Stimulated activated CD4-positive, alpha-beta T cell treated with anti-CD3 and anti-CD28 coated beads, Interleukin-4, amount 100 ng/mL, for 24 hours (primary cell): Measurements from ENCODE around the gene MYO1D.

ENCODE experiments used
- DNase-seq: peaks from one replicate; pipeline ENCODE4 v3.0.0-alpha.2; 2020

Gene MYO1D

DNA sequence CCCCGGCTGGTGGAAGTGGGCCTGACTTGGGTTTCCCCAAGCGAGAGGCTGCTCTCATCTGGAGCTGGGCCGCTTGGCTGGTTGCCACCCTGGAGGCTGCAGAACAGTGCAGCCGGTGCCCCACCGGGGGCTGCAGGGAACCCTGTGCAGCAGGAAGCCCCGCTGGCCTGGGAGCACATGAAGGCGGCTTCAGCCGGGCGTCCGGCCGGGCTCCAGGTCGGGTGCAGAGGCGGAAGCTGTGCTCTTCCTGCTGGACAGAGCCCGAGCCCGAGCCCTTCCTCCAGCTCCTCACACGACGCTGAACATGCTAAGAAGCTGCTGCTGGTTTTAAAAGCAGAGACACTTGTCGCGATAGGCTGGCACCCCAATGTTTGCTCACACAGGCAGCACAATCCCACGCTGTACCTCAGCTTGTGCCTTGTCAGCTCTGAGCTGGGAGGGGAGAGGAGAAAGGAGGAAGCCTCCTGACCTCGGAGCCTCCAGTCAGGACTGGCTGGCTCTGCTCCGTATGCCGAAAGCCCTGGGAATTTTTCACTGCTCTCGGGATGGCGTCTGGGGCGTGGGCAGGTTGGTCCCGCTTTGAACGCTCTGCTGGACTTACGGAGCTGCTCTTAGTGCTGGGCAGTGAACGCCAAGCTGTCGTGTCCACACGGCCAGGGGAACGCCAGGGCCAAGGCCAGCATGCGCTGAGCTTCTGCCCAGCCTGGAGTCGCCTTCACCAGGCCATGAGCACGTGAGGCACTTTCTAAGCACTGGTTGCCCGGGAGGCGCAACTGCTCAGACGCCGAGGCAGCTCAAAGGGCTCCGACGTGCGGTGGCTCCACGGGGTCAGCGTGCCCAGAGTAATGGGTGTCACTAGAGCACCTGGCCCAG is 381.3 kb downstream of the MYO1D start:
- no peak for DNase-seq

- no peak for DNase-seq
These were observed 382.1 kb downstream of the MYO1D start for GRCh38 chr17:32494621-32495358.

- no peak for DNase-seq
These were observed 382.9 kb downstream of the MYO1D start for GRCh38 chr17:32493976-32494513.

- DNase-seq, result no peak
These were observed 383.4 kb downstream of the MYO1D start for GRCh38 chr17:32493571-32493970.

- no peak for DNase-seq
These were observed 384.2 kb downstream of the MYO1D start for GRCh38 chr17:32492648-32493289.

DNA sequence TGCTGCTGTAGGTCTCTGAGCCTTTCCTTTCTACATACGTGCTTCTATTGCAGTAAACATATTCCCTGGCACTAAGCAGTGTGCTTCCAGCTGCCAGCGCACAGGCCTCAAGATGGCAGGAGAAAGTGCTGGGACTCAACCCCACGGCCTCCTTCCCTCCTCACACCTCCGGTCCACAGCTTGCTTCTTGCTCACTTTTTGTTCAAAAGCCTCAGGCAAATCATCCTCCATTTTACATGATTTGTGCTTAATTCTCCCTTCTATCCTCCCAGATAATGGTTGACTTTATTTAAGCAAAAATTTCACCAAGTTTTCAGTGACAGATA is 384.7 kb downstream of the MYO1D start:
- no peak for DNase-seq

- DNase-seq, result peak; percentile 35
These were observed 385.3 kb downstream of the MYO1D start for GRCh38 chr17:32491371-32492263.

DNA sequence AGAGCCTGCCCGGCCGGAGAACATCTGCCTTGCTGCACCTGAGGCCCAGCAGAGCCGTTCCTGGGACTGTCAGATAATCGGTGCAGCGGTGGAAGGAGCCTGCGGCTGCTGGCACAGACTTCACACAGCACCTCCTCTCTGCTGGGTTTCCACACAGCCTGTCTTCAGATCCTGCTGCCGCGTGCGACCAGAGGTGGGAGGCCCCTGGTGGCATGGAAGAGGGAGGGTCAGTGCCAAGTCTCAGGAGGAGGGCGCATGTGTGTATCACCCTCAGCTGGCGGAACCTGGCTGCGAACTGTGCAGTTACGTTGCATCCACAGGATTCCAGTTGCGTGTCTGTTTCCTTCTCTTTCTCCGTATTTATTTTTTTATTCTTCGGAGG is 386.8 kb downstream of the MYO1D start:
- DNase-seq, result peak; percentile 24

DNA sequence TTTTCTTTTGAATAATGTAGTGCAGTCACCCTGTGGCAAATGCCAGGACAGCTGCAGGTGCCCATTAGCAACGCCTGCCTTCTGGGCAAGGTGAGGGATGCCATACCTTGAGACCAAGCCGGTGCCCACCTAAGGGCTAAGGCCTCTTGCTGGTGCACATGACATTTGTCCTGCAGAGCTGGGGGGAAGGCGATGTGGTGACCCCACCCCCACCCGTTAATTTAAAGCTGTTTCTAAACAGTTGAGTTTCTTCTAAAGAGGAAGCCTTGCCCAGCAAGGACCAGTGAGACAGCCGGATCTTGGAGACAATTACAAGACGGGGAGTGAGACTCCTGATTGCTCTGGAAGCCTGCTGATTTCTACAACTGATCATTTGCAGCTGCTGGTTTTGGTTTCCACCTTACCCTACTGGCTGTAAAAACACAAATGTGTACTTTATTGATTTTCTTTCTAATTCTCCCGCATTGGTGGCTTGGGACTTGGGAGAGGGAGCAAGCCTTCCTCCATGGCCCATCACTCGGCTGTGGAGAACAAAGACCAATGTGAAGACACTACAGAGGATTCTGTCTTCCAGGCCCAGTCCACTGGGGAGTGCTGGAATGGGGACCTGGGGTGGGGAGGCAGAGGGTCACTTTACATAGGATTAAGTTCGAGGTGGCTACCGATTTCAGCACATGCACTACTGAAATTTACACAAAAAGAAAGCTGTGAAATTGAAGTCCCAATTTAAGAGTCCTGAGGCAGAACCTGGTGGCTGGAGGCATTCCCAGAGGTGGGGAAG is 387.4 kb downstream of the MYO1D start:
- DNase-seq, result no peak

GRCh38 chr17:32488604-32489180 is 388.2 kb downstream of the MYO1D start:
- DNase-seq, result no peak

- no peak for DNase-seq
These were observed 388.8 kb downstream of the MYO1D start for GRCh38 chr17:32488177-32488542.

DNA sequence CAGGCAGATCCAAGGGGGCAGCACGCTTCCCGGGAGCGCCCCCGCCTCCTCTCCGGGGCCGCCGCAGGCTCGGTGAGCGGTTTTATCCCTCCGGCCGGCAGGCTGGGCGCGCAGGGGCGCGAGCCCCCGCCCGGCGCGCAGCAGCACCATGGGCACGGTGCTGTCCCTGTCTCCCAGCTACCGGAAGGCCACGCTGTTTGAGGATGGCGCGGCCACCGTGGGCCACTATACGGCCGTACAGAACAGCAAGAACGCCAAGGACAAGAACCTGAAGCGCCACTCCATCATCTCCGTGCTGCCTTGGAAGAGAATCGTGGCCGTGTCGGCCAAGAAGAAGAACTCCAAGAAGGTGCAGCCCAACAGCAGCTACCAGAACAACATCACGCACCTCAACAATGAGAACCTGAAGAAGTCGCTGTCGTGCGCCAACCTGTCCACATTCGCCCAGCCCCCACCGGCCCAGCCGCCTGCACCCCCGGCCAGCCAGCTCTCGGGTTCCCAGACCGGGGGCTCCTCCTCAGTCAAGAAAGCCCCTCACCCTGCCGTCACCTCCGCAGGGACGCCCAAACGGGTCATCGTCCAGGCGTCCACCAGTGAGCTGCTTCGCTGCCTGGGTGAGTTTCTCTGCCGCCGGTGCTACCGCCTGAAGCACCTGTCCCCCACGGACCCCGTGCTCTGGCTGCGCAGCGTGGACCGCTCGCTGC is 389.3 kb downstream of the MYO1D start:
- DNase-seq, result no peak

GRCh38 chr17:32486701-32487472 is 390.0 kb downstream of the MYO1D start, which contains the start of gene CDK5R1:
CDK5R1 (plus strand) TSS chr17:32486993; CDS start chr17:32487621, 628 bp downstream.
- DNase-seq, result peak; percentile 69

- DNase-seq, result peak; percentile 67
These were observed 390.7 kb downstream of the MYO1D start for GRCh38 chr17:32486111-32486700.

DNA sequence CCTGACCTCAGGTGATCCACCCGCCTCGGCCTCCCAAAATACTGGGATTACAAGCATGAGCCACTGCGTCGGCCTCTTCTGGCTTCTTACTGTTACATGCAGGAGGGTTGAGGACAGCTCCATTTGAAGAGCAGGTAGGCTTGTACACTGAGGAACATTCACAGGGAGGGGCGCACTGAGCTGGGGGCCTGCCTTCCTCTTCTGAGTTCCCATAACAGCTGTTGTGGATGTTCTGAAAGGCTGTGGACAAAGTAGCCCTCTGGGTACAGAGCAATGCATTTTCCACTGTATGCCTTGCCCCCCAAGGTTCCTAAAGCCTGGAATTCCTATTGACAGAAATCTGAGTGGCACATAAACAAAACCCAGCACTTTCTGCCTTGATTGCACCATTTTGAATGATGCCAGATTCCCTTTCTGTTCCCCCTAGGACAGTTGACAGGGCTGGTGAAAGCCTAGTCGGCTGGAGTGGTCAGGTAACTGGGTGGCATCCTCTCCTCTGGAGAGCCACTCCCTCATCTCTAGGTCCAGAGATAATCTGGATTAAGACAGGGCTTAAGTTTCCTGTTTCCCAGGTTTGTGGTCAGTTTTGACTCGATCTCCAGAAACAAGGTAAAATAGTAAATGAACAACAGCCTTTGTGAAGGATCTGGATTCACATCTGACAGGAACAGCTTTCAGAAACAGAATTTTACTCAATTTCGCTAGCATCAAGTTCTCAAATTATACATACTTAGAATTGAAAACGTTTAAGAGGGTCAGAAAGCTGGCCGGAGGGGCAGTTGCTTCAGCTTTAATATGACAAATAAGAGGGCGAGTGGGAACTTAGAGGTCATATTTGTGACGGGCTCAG is 391.4 kb downstream of the MYO1D start:
- no peak for DNase-seq

DNA sequence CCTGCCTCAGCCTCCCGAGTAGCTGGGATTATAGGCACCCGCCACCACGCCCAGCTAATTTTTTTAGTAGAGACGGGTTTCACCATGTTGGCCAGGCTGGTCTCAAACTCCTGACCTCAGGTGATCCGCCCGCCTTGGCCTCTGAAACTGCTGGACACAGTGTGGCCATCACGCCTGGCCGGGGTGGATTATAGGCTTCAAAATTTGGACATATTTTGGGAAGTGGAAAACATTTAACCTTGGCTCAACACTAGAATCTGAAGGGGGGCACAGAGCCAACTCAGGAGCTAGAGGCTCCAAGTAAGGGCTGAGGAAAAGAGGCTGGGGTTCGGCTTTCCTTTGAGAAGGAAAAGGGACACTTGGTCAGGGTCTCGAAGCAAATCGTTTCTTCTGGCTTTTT is 392.3 kb downstream of the MYO1D start:
- DNase-seq, result no peak

DNA sequence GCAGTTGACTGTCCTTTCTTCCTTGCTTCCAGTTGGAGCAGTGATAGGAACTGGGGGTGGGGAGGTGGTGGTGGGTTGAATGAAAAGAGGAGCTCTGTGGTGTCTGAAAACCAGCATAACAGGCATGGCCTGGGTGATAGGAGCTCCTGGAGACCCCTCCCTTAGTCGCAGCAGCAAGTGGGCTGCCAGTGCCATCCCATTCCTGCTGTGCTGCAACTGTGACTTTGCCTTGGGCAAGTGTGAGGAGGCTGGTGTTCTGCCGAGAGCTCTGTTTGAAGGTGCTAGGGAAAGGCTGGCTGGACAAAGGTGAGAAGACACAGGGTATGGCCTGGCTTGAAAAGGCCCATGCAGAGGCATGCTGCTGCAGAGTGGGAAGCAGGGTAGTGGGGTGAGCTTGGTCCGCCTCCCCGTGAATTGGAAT is 392.9 kb downstream of the MYO1D start:
- no peak for DNase-seq

- DNase-seq, result peak; percentile 34
These were observed 393.4 kb downstream of the MYO1D start for GRCh38 chr17:32483451-32484019.
